Activated effector memory CD4-positive, alpha-beta T cell treated with anti-CD3 and anti-CD28 coated beads, Interleukin-2, amount 50 U/mL, for 16 hours (primary cell): ENCODE data around the gene ARPC5L.
A peak's percentile ranks its signal among the peaks of the same experiment; 100 is the strongest.
"Not testable (repeated sequence)": the region's sequence is repeated elsewhere in the genome, so short reads cannot be mapped to it uniquely, and the experiment has no call there.

Experiments used
- DNase-seq: peaks from one replicate; pipeline ENCODE4 v3.0.0-alpha.2; 2020

The ARPC5L gene

DNA sequence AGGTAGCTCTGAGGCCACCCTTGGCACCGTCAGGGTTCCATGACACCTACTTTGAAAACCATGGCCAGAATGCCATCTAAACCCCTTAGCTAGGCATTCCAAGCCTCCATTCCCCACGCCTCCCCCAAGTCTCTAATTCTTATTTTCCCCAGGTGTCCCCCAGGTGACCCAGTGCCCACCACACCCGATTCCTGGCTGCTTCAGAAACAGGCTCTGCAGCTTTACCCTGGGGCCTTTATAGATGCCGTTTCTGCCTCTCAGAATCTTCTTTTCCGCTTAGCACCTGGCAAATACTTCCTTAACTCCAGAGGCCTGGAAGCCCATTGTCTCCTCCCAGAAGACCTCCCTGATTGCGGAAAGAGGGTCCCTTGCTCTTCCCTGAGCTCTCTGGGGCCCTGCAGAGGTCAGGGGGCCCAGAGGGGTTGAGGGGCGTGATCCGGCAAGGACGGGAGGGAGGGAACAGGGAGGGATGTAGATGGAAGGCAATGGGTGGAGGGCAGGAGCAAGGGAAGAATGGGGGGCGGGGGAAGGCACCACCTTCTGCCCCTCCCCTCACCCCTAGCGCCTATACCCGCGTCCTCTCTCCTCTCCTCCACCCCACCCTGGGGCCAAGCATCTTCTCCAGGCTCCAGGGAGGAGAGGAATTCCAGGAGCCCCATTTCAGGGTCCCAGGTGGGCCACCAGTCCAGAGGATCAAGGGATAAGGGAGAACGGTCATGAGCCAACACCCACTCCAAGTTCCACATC is 20.7 kb upstream of the ARPC5L start:
- DNase-seq = no peak

DNA sequence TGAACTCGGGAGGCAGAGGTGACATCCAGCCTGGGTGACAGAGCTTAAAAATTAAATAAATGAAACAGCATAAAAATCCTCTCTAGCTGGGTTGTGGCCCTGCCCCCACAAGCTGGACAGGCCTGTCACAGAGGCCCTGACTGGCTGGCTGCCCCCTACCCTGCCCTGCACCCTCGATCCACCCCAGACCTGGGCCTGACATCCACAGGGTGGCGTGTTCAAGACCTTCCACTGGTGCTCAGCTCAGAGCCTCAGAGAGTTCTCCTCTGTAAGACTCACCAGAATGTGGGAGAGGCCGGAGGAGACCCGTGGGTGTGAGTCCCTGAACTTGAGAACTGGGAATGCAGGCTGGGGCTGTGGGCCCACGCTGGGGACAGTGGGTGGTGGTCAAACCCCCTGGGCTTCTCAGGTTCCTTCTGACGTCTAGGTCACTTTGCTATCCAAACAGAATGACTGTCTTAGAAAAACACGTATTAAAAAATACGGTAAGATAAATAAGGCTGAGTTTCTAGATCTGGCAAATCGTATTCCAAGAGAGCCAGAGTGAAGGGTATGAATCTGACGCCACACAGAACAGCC is 18.4 kb upstream of the ARPC5L start:
- no peak for DNase-seq

- no peak for DNase-seq
Measured at GRCh38 chr9:124844291-124844690, 17.6 kb upstream of the ARPC5L start.

DNA sequence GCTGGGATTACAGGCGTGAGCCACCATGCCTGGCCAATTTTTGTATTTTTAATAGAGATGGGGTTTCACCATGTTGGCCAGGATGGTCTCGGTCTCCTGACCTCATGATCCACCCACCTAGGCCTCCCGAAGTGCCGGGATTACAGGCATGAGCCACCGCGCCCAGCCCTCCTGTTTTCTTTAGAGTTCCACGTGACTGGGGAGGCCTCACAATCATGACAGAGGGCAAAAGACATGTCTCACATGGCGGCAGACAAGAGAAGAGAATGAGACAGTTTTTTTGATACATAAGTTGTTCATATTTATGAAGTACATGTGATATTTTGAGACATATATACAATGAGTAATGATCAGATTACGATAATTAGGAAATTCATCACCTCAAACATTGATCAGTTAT is 15.5 kb upstream of the ARPC5L start:
- DNase-seq = not testable (repeated sequence)

GRCh38 chr9:124846969-124847368 is 15.0 kb upstream of the ARPC5L start:
- DNase-seq = no peak

GRCh38 chr9:124849801-124850200 is 12.1 kb upstream of the ARPC5L start:
- no peak for DNase-seq

GRCh38 chr9:124852121-124852828 is 9.7 kb upstream of the ARPC5L start:
- DNase-seq = no peak

DNA sequence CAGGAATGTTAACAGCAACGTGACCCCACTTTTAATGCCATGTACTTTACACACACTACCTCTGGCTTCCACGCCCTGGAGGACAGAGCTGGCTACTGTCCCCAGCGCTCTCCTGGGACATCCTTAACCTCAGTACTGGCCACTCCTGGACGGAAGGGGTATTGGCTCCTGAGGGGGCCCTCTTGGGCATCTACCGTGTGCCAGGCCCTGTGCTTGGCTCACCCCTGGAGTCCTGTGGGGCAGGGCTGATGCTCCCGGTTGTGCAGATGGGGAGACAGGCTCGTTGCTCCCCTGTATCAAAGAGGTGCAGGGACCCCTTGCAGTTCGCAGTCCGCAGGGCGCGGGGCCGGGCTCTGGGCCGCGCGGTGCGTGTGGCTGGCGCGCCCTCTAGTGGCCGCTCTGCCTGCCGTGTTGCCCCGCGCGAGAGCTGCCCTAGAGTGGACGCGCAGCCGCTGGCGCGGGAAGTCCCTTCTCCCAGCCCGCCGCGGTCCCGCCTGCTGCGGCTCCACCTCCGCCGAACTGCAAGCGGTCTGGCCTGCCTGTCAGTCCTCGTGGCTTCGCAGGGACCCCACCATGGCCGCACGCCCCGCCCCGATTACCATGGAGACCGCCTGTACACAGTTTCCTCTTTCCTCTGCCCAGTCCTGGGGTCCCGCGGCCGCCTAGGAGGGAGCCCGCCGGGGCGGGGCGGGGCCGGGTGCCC is 8.9 kb upstream of the ARPC5L start, which contains the start of gene WDR38:
TSS of gene WDR38 (plus strand) at position 632 of the 703 bp plus-strand sequence. CDS start 72 bp downstream, outside the sequence.
- DNase-seq = peak; percentile 93

DNA sequence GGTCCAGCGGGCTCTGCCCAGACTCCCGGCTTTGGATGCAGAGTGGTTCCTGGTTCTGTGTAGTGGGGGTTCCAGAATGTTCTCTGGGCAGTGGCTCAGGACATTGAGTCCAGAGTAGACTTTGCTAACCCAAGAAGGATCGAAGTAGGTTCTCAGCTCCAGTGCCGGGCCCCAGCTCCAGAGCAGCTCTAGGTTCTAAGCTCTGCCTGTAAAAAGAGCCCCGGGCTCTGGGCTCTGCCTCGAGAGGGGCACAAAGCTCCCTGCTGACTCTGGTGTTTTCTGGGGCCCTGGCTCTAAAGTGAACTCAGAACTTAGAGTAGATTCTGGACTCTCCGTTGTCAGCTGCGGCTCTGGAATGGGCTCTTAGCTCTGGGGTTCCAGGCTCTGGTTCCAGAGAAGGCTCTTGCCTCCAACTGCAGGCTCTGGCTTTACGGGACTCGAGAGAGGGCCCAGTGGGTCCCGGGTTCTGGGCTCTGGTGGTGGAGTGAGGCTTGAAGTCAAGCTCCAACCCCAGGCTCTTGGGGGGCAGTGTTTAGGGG is 8.3 kb upstream of the ARPC5L start:
- no peak for DNase-seq

GRCh38 chr9:124854161-124854560 is 7.8 kb upstream of the ARPC5L start:
- no peak for DNase-seq

DNA sequence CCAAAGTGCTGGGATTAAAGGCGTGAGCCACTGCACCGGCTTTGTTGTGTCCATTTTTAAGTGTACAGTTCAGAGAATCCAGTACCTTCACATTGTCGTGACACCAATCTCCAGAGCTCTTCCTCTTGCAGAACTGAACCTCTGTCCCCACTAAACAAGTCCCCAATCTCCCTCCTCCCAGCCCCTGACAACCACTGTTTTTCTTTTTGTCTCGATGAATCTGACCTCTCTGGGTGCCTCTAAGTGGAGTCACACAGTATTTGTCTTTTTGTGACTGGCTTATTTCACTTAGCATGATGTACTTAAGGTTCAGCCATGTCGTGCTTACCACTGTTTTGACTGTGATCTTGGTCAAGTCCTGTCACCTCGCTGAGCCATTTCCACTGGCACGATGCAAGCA is 7.1 kb upstream of the ARPC5L start:
- DNase-seq = no peak

- no peak for DNase-seq
Measured at GRCh38 chr9:124855566-124855943, 6.4 kb upstream of the ARPC5L start.

- DNase-seq = no peak
Measured at GRCh38 chr9:124855944-124856765, 5.8 kb upstream of the ARPC5L start.

GRCh38 chr9:124857533-124858162 is 4.3 kb upstream of the ARPC5L start:
- no peak for DNase-seq

DNA sequence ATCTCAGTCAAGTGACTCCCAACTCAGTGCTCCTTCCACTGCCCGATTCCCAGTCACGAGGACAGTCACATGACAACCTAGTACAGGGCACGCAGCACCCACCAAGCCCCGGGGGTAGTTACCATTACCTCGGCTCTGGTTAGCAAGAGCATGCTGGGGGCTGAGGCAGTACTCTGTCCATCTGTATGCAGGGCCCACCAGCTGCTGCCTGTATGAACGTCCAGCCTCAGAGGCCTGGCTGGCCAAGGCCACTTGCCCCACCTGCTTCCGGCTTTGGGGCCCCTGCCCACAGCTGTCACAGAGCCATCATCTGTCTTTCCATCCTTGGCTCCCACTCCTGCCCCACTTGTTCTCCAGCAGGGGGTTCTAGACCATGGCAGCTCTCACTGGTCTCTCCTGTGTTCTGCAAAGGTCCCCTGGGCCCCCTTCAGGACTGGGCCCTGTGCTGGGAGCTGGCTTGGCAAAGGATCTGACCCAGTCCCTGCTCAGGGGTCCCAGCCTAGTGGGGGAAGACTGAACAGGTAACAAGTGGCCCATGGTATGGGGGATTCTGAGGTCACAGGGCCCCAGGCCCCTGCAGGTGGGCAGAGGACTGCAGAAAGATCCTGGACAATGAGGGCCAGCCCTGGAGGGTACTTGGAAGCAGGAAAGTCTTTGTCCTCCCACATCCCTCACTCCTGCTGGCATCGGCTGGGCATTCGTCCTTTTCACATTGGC is 3.4 kb upstream of the ARPC5L start:
- no peak for DNase-seq

GRCh38 chr9:124859803-124860581 is 1.9 kb upstream of the ARPC5L start:
- DNase-seq = no peak

GRCh38 chr9:124860582-124861341 is 1.2 kb upstream of the ARPC5L start:
- no peak for DNase-seq

DNA sequence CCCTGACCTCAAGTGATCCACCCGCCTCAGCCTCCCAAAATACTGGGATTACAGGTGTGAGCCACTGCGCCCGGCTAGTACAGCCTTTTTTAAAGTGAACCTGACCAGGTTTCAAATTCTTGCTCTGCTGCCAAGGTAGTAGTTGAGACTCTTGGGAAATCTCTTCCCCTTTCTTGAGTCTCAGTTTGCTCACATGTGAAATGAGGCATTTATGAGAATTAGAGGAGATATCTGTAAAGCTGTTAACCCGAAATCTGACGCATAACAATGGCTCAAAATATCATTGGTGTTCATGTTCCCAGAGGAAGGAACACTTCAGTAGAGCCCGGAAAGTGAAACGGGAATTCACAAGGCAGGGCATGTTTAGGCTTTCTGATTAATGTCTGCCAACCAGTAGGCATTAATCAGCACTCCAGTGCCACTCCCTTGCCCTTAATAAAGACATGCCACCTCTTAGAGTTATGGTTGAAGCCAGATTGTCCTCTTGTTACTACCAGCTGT is 1.5 kb downstream of the ARPC5L start:
- no peak for DNase-seq
